ENCODE measurements around the gene GGPS1. TPM values are rescaled to one million over a fixed set of nuclear protein-coding genes. Genes with fewer than 3 reads are reported as not detected.
A peak's percentile ranks its signal among the peaks of the same experiment; 100 is the strongest.
"Not testable (repeated sequence)": the region's sequence is repeated elsewhere in the genome, so short reads cannot be mapped to it uniquely, and the experiment has no call there.

Gene GGPS1
- total and polyA plus RNA-seq, 2 donors from 2014 or later: 38.3 to 39.0 TPM

DNA sequence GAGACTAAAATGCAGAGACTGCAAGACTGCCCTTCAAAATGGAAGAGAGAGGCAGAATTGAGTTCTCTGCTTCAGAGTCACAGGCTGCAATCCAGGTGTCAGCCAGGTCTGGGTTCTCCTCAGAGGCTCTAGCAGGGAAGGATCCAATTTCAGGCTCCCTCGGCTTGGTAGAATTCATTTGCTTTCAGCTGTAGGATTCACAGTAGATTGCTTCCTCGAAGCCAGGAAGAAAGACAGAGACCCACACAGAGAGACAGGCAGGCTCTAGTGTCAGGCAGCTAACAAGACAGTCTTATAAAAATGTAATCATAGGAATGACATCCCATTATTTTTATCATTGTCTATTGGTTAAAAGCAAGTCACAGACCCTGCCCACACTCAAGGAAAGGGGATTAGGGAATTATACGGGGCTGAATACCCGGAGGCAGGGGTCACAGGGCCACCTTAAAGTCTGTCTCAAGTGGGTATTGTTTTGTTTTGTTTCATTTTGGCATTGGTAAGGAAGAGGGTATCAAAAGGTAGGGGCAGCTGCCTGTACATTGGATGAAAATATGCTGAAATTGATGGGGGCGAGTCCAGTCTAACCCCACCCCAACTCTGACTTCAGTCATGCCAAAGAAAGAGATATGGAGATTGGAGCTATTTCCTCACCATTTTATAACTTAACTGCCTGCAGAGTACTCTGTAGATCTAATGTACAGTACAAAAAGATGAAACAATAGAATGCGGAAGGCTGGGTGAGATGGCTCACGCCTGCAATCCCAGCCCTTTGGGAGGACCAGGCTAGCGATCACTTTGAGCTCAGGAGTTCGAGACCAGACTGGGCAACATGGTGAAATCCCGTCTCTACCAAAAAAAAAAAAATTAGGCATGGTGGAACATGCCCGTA, 29.4 kb downstream of the GGPS1 start:
- DNase-seq: peak in 3 of 5 donors; percentile 45 to 74 (median 54)

DNA sequence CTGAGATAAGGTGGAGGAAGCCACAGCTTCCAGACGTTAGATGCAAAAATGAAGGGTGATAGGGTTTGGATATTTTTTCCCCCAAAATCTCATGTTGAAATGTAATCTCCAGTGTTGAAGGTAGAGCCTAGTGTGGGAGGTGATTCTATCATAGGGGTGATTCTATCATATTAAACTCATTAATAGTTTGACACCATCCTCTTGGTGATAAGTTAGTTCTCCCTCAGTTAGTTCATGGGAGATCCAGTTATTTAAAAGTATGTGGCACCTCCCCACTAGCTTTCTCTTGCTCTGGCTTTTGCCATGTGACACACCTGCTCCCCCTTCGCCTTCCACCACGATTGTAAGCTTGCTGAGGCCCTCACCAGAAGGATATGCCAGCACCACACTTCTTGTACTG, 30.5 kb downstream of the GGPS1 start:
- DNase-seq (no peak), FAIRE-seq (no peak)
- no peak overlapping the region for H3K27ac ChIP-seq (ENCODE audit: low read depth in 2 of 2, low read length in 2 of 2)
- no peak overlapping the region for H3K4me3 ChIP-seq (ENCODE audit: low read length in 3 of 3)
- intact Hi-C loops (cut with DNase I): no loop called here
- H3K9ac ChIP-seq (ENCODE audit: low read length in 3 of 3): no peak overlapping the region
- no peaks in the 10 kb centered on the region for H3K27me3 ChIP-seq (ENCODE audit: control insufficient read depth, insufficient read depth, low read length)
- no peaks in the 10 kb centered on the region for H3K9me3 ChIP-seq (ENCODE audit: control insufficient read depth in 2 of 3, insufficient read depth in 1 of 3, low read length in 3 of 3)
- no peaks in the 10 kb centered on the region for H3K4me1 ChIP-seq (ENCODE audit: control insufficient read depth in 2 of 3, insufficient read depth in 2 of 3, low read depth in 1 of 3, low read length in 3 of 3)
- TF ChIP-seq, protein P1, sequence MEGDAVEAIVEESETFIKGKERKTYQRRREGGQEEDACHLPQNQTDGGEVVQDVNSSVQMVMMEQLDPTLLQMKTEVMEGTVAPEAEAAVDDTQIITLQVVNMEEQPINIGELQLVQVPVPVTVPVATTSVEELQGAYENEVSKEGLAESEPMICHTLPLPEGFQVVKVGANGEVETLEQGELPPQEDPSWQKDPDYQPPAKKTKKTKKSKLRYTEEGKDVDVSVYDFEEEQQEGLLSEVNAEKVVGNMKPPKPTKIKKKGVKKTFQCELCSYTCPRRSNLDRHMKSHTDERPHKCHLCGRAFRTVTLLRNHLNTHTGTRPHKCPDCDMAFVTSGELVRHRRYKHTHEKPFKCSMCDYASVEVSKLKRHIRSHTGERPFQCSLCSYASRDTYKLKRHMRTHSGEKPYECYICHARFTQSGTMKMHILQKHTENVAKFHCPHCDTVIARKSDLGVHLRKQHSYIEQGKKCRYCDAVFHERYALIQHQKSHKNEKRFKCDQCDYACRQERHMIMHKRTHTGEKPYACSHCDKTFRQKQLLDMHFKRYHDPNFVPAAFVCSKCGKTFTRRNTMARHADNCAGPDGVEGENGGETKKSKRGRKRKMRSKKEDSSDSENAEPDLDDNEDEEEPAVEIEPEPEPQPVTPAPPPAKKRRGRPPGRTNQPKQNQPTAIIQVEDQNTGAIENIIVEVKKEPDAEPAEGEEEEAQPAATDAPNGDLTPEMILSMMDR (IDR thresholded peaks at IDR 0.05; ENCODE audit: borderline replicate concordance, extremely low read depth, insufficient read depth): no peak
- H3K36me3 ChIP-seq (ENCODE audit: control insufficient read depth in 2 of 3, insufficient read depth in 3 of 3, low read length in 3 of 3): no peaks in the 10 kb centered on the region

More for the DNA sequence above, 29.4 kb downstream of the GGPS1 start:
- intact Hi-C loops (cut with DNase I): no loop called here
- Histone ChIP-seq H3K4me1 (ENCODE audit: control insufficient read depth in 2 of 3, insufficient read depth in 2 of 3, low read depth in 1 of 3, low read length in 3 of 3) (no peaks in the 10 kb centered on the region), H3K27me3 (ENCODE audit: control insufficient read depth, insufficient read depth, low read length) (no peaks in the 10 kb centered on the region), H3K27ac (ENCODE audit: low read depth in 2 of 2, low read length in 2 of 2) (no peak overlapping the region), H3K36me3 (ENCODE audit: control insufficient read depth in 2 of 3, insufficient read depth in 3 of 3, low read length in 3 of 3) (no peaks in the 10 kb centered on the region), H3K9ac (ENCODE audit: low read length in 3 of 3) (no peak overlapping the region), H3K4me3 (ENCODE audit: low read length in 3 of 3) (no peak overlapping the region), H3K9me3 (ENCODE audit: control insufficient read depth in 2 of 3, insufficient read depth in 1 of 3, low read length in 3 of 3) (no peaks in the 10 kb centered on the region)
- FAIRE-seq: no peak
- TF ChIP-seq, protein P1 (IDR thresholded peaks at IDR 0.05; ENCODE audit: borderline replicate concordance, extremely low read depth, insufficient read depth): no peak

DNA sequence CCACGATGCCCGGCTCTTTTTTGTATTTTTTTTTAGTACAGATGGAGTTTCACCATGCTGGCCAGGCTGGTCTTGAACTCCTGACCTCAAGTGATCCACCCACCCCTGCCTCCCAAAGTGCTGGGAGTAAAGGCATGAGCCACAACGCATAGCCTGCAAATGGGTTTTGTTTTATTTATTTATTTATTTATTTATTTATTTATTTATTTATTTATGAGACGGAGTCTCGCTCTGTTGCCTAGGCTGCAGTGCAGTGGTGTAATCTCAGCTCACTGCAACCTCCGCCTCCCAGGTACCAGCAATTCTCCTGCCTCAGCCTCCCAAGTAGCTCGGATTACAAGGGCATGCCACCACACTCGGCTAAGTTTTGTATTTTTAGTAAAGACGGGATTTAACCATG, 35.8 kb downstream of the GGPS1 start:
- H3K36me3 ChIP-seq (ENCODE audit: control insufficient read depth in 2 of 3, insufficient read depth in 3 of 3, low read length in 3 of 3); H3K27ac ChIP-seq (ENCODE audit: low read depth in 2 of 2, low read length in 2 of 2): not testable (repeated sequence)

DNA sequence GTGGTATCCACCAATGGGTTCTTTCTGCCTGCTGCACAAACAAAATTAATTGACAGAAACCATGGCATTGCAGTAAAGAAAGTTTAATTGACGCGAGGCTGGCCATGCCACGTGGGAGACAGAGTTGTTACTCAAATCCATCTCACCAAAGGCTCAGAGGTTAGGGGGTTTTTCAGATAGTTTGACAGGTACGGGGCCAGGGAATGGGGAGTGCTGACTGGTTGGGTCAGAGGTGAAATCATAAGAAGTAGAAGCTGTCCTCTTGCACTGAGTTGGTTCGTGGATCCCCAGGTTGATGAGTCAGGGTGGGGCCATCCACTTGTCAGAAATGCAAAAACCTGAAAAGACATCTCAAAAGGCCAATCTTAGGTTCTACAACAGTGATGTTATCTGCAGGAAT, 37.9 kb downstream of the GGPS1 start:
- Histone ChIP-seq H3K9me3 (ENCODE audit: control insufficient read depth in 2 of 3, insufficient read depth in 1 of 3, low read length in 3 of 3) (no peaks in the 10 kb centered on the region), H3K9ac (ENCODE audit: low read length in 3 of 3) (no peak overlapping the region), H3K4me3 (ENCODE audit: low read length in 3 of 3) (no peak overlapping the region), H3K36me3 (ENCODE audit: control insufficient read depth in 2 of 3, insufficient read depth in 3 of 3, low read length in 3 of 3) (no peaks in the 10 kb centered on the region), H3K4me1 (ENCODE audit: control insufficient read depth in 2 of 3, insufficient read depth in 2 of 3, low read depth in 1 of 3, low read length in 3 of 3) (no peaks in the 10 kb centered on the region), H3K27me3 (ENCODE audit: control insufficient read depth, insufficient read depth, low read length) (no peaks in the 10 kb centered on the region), H3K27ac (ENCODE audit: low read depth in 2 of 2, low read length in 2 of 2) (no peak overlapping the region)
- TF ChIP-seq, protein P1 (IDR thresholded peaks at IDR 0.05; ENCODE audit: borderline replicate concordance, extremely low read depth, insufficient read depth): no peak
- DNase-seq (no peak), FAIRE-seq (no peak)
- intact Hi-C loops (cut with DNase I): no loop called here

More for the DNA sequence above, 35.8 kb downstream of the GGPS1 start:
- H3K4me3 ChIP-seq (ENCODE audit: low read length in 3 of 3); H3K27me3 ChIP-seq (ENCODE audit: control insufficient read depth, insufficient read depth, low read length); H3K4me1 ChIP-seq (ENCODE audit: control insufficient read depth in 2 of 3, insufficient read depth in 2 of 3, low read depth in 1 of 3, low read length in 3 of 3); intact Hi-C loops (cut with DNase I); FAIRE-seq; H3K9me3 ChIP-seq (ENCODE audit: control insufficient read depth in 2 of 3, insufficient read depth in 1 of 3, low read length in 3 of 3); DNase-seq; H3K9ac ChIP-seq (ENCODE audit: low read length in 3 of 3): not testable (repeated sequence)

All from kidney (tissue), 14 donors.